ENCODE results near the gene DMKN. TPM values are rescaled to one million over a fixed set of nuclear protein-coding genes. Genes with fewer than 3 reads are reported as not detected.

The DMKN gene
- total and polyA plus RNA-seq, 2 donors from 2014 or later, result 137 to 150 TPM

GRCh38 chr19:35490364-35490763 is 23.1 kb downstream of the DMKN start, which contains the start of gene KRTDAP:
Gene KRTDAP, minus strand, starts transcription at chr19:35490464. Its CDS starts 22 bp downstream, at chr19:35490442.
- Histone ChIP-seq H3K36me3 (ENCODE audit: control insufficient read depth in 2 of 3, insufficient read depth in 3 of 3, low read length in 3 of 3) (no peaks in the 10 kb centered on the region), H3K9me3 (ENCODE audit: control insufficient read depth in 2 of 3, insufficient read depth in 1 of 3, low read length in 3 of 3) (no peaks in the 10 kb centered on the region), H3K27ac (ENCODE audit: low read depth in 2 of 2, low read length in 2 of 2) (no peak within 1 kb of the TSS), H3K27me3 (ENCODE audit: control insufficient read depth, insufficient read depth, low read length) (peaks cover 2% of the 10 kb centered on the region), H3K9ac (ENCODE audit: low read length in 3 of 3) (no peak within 1 kb of the TSS), H3K4me3 (ENCODE audit: low read length in 3 of 3) (no peak within 1 kb of the TSS), H3K4me1 (ENCODE audit: control insufficient read depth in 2 of 3, insufficient read depth in 2 of 3, low read depth in 1 of 3, low read length in 3 of 3) (peaks cover 0 to 3% (median 0%) of the 10 kb centered on the region in 3 donors)
- intact Hi-C loops (cut with DNase I), result no loop called here
- FAIRE-seq (no peak), DNase-seq (no peak)
- TF ChIP-seq, protein P1, sequence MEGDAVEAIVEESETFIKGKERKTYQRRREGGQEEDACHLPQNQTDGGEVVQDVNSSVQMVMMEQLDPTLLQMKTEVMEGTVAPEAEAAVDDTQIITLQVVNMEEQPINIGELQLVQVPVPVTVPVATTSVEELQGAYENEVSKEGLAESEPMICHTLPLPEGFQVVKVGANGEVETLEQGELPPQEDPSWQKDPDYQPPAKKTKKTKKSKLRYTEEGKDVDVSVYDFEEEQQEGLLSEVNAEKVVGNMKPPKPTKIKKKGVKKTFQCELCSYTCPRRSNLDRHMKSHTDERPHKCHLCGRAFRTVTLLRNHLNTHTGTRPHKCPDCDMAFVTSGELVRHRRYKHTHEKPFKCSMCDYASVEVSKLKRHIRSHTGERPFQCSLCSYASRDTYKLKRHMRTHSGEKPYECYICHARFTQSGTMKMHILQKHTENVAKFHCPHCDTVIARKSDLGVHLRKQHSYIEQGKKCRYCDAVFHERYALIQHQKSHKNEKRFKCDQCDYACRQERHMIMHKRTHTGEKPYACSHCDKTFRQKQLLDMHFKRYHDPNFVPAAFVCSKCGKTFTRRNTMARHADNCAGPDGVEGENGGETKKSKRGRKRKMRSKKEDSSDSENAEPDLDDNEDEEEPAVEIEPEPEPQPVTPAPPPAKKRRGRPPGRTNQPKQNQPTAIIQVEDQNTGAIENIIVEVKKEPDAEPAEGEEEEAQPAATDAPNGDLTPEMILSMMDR (IDR thresholded peaks at IDR 0.05; ENCODE audit: borderline replicate concordance, extremely low read depth, insufficient read depth), result no peak

DNA sequence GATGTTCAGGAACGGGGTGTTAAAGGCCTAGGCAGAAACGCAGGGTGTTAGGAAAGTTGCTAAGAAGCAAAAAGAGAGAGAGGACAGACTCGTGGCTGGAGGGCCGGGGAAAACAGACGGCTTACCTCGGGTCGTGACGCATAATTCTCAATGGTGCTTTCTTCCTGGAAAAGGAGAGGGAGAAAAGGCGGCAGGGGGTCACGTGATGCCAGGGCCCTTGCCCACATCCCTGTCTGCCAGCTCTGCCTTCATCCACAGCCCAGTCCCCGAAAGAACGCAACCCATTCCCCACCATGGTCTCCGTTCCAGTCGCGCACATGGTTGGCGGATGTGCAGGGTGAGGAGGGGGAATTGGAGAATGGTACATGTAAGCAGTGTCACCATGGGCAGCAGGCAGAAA is 24.8 kb downstream of the DMKN start:
- Histone ChIP-seq H3K27ac (ENCODE audit: low read depth in 2 of 2, low read length in 2 of 2) (no peak overlapping the region), H3K36me3 (ENCODE audit: control insufficient read depth in 2 of 3, insufficient read depth in 3 of 3, low read length in 3 of 3) (no peaks in the 10 kb centered on the region), H3K4me1 (ENCODE audit: control insufficient read depth in 2 of 3, insufficient read depth in 2 of 3, low read depth in 1 of 3, low read length in 3 of 3) (no peaks in the 10 kb centered on the region), H3K9ac (ENCODE audit: low read length in 3 of 3) (no peak overlapping the region), H3K4me3 (ENCODE audit: low read length in 3 of 3) (no peak overlapping the region), H3K27me3 (ENCODE audit: control insufficient read depth, insufficient read depth, low read length) (peaks cover 2% of the 10 kb centered on the region), H3K9me3 (ENCODE audit: control insufficient read depth in 2 of 3, insufficient read depth in 1 of 3, low read length in 3 of 3) (no peaks in the 10 kb centered on the region)
- TF ChIP-seq, protein P1 (IDR thresholded peaks at IDR 0.05; ENCODE audit: borderline replicate concordance, extremely low read depth, insufficient read depth), result no peak
- FAIRE-seq (no peak), DNase-seq (no peak)
- intact Hi-C loops (cut with DNase I), result no loop called here

GRCh38 chr19:35487656-35488182 is 25.7 kb downstream of the DMKN start:
- no peak overlapping the region for H3K27ac ChIP-seq (ENCODE audit: low read depth in 2 of 2, low read length in 2 of 2)
- H3K4me1 ChIP-seq (ENCODE audit: control insufficient read depth in 2 of 3, insufficient read depth in 2 of 3, low read depth in 1 of 3, low read length in 3 of 3), result no peaks in the 10 kb centered on the region
- no peaks in the 10 kb centered on the region for H3K36me3 ChIP-seq (ENCODE audit: control insufficient read depth in 2 of 3, insufficient read depth in 3 of 3, low read length in 3 of 3)
- H3K9me3 ChIP-seq (ENCODE audit: control insufficient read depth in 2 of 3, insufficient read depth in 1 of 3, low read length in 3 of 3), result no peaks in the 10 kb centered on the region
- TF ChIP-seq, protein P1 (IDR thresholded peaks at IDR 0.05; ENCODE audit: borderline replicate concordance, extremely low read depth, insufficient read depth), result no peak
- intact Hi-C loops (cut with DNase I), result no loop called here
- FAIRE-seq (no peak), DNase-seq (no peak)
- no peak overlapping the region for H3K4me3 ChIP-seq (ENCODE audit: low read length in 3 of 3)
- no peak overlapping the region for H3K9ac ChIP-seq (ENCODE audit: low read length in 3 of 3)
- H3K27me3 ChIP-seq (ENCODE audit: control insufficient read depth, insufficient read depth, low read length), result peaks cover 2% of the 10 kb centered on the region

DNA sequence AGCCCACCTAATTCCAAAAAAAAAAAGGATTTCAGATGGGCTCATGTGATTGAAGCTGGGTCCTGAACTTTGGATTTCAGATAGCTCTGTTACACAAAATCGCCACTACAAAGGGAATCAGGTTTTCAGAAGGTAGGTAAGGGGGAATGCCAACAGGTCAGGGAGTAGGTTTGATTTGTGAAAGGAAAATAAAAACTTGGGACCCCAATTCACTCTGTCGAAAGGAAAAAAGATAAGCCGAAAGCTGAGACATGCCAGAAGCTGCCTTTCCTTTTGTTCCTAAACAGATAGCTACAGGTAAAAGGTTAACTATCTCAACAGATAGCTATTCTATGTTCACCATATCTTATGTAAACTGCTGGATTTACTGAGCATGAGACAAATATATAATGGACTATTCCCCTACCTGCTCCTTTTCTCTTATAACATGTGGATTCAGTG is 27.2 kb downstream of the DMKN start:
- no peak for FAIRE-seq
- no peak for DNase-seq
- Histone ChIP-seq H3K9ac (ENCODE audit: low read length in 3 of 3) (no peak overlapping the region), H3K9me3 (ENCODE audit: control insufficient read depth in 2 of 3, insufficient read depth in 1 of 3, low read length in 3 of 3) (no peaks in the 10 kb centered on the region), H3K27ac (ENCODE audit: low read depth in 2 of 2, low read length in 2 of 2) (no peak overlapping the region), H3K27me3 (ENCODE audit: control insufficient read depth, insufficient read depth, low read length) (peaks cover 2% of the 10 kb centered on the region), H3K4me3 (ENCODE audit: low read length in 3 of 3) (no peak overlapping the region), H3K4me1 (ENCODE audit: control insufficient read depth in 2 of 3, insufficient read depth in 2 of 3, low read depth in 1 of 3, low read length in 3 of 3) (no peaks in the 10 kb centered on the region), H3K36me3 (ENCODE audit: control insufficient read depth in 2 of 3, insufficient read depth in 3 of 3, low read length in 3 of 3) (no peaks in the 10 kb centered on the region)
- intact Hi-C loops (cut with DNase I), result no loop called here
- TF ChIP-seq, protein P1 (IDR thresholded peaks at IDR 0.05; ENCODE audit: borderline replicate concordance, extremely low read depth, insufficient read depth), result no peak
